ENCODE data around the gene BCL11A. TPM values are rescaled to one million over a fixed set of nuclear protein-coding genes. Genes with fewer than 3 reads are reported as not detected.

Gene BCL11A
- total RNA-seq, 6 donors from 2014 or later: 2.7 to 12.7 (median 5.4) TPM

- no peaks in the 10 kb centered on the region for H3K36me3 ChIP-seq
- DNase-seq: no peak
- ATAC-seq (ENCODE audit: low FRiP score in 2 of 2): no peak
- H3K27me3 ChIP-seq: no peaks in the 10 kb centered on the region
- H3K27ac ChIP-seq: no peak overlapping the region
- TF ChIP-seq POLR2A (IDR thresholded peaks at IDR 0.05) (no peak), EP300 (IDR thresholded peaks at IDR 0.05) (no peak), CTCF (IDR thresholded peaks at IDR 0.05) (no peak), POLR2AphosphoS5 (IDR thresholded peaks at IDR 0.05) (no peak)
- H3K9me3 ChIP-seq: no peaks in the 10 kb centered on the region
- no peak overlapping the region for H3K4me3 ChIP-seq
- WGBS, 2 donors: 82 to 84% methylated on average over 5 of the region's 5 CpGs
- H3K4me1 ChIP-seq: peaks cover 0 to 16% (median 8%) of the 10 kb centered on the region in 4 donors
Observed at GRCh38 chr2:60487174-60487573, 66.3 kb downstream of the BCL11A start.

GRCh38 chr2:60486551-60486950 is 66.9 kb downstream of the BCL11A start:
- H3K27me3 ChIP-seq: no peaks in the 10 kb centered on the region
- ATAC-seq (ENCODE audit: low FRiP score in 2 of 2): no peak
- TF ChIP-seq CTCF (IDR thresholded peaks at IDR 0.05) (no peak), POLR2AphosphoS5 (IDR thresholded peaks at IDR 0.05) (no peak), EP300 (IDR thresholded peaks at IDR 0.05) (no peak), POLR2A (IDR thresholded peaks at IDR 0.05) (no peak)
- no peaks in the 10 kb centered on the region for H3K9me3 ChIP-seq
- H3K27ac ChIP-seq: no peak overlapping the region
- peaks cover 0 to 17% (median 13%) of the 10 kb centered on the region in 4 donors for H3K4me1 ChIP-seq
- DNase-seq: no peak
- H3K4me3 ChIP-seq: no peak overlapping the region
- H3K36me3 ChIP-seq: no peaks in the 10 kb centered on the region
- 90 to 92% methylated on average over 3 of the region's 3 CpGs for WGBS, 2 donors

GRCh38 chr2:60486067-60486466 is 67.4 kb downstream of the BCL11A start:
- 70 to 92% methylated on average over 1 of the region's 1 CpG for WGBS, 2 donors
- Histone ChIP-seq H3K27ac (no peak overlapping the region), H3K9me3 (no peaks in the 10 kb centered on the region), H3K27me3 (no peaks in the 10 kb centered on the region), H3K4me3 (no peak overlapping the region), H3K36me3 (no peaks in the 10 kb centered on the region), H3K4me1 (peaks cover 0 to 18% (median 15%) of the 10 kb centered on the region in 4 donors)
- DNase-seq (no peak), ATAC-seq (ENCODE audit: low FRiP score in 2 of 2) (no peak)
- no peak for TF ChIP-seq POLR2AphosphoS5 (IDR thresholded peaks at IDR 0.05)
- TF ChIP-seq POLR2A (IDR thresholded peaks at IDR 0.05): no peak
- TF ChIP-seq CTCF (IDR thresholded peaks at IDR 0.05): no peak
- no peak for TF ChIP-seq EP300 (IDR thresholded peaks at IDR 0.05)

- no peaks in the 10 kb centered on the region for H3K27me3 ChIP-seq
- DNase-seq (no peak), ATAC-seq (ENCODE audit: low FRiP score in 2 of 2) (no peak)
- H3K36me3 ChIP-seq: no peaks in the 10 kb centered on the region
- no peak overlapping the region for H3K4me3 ChIP-seq
- H3K4me1 ChIP-seq: peaks cover 0 to 18% (median 17%) of the 10 kb centered on the region in 4 donors
- TF ChIP-seq POLR2A (IDR thresholded peaks at IDR 0.05) (no peak), EP300 (IDR thresholded peaks at IDR 0.05) (no peak), POLR2AphosphoS5 (IDR thresholded peaks at IDR 0.05) (no peak), CTCF (IDR thresholded peaks at IDR 0.05) (no peak)
- H3K27ac ChIP-seq: peak overlapping the region in 1 of 4 donors; percentile 23
- no peaks in the 10 kb centered on the region for H3K9me3 ChIP-seq
- 66 to 70% methylated on average over 5 of the region's 5 CpGs for WGBS, 2 donors
Observed at GRCh38 chr2:60485550-60485949, 67.9 kb downstream of the BCL11A start.

GRCh38 chr2:60485055-60485454 is 68.4 kb downstream of the BCL11A start:
- no peak overlapping the region for H3K4me3 ChIP-seq
- H3K36me3 ChIP-seq: no peaks in the 10 kb centered on the region
- WGBS, 2 donors: 62 to 80% methylated on average over 3 to 4 of the region's 4 CpGs
- TF ChIP-seq POLR2AphosphoS5 (IDR thresholded peaks at IDR 0.05): no peak
- no peak for TF ChIP-seq EP300 (IDR thresholded peaks at IDR 0.05)
- no peak for TF ChIP-seq POLR2A (IDR thresholded peaks at IDR 0.05)
- no peak for TF ChIP-seq CTCF (IDR thresholded peaks at IDR 0.05)
- peaks cover 0 to 20% (median 17%) of the 10 kb centered on the region in 4 donors for H3K4me1 ChIP-seq
- H3K27ac ChIP-seq: peak overlapping the region in 1 of 4 donors; percentile 23
- H3K27me3 ChIP-seq: no peaks in the 10 kb centered on the region
- no peaks in the 10 kb centered on the region for H3K9me3 ChIP-seq
- ATAC-seq (ENCODE audit: low FRiP score in 2 of 2): no peak
- no peak for DNase-seq

Data from upper lobe of left lung (tissue), 6 donors.